Gastroesophageal sphincter (tissue), 2 donors: ENCODE results near the gene DIAPH2.

Source experiments
- POLR2A ChIP-seq, 2 donors: fragments of 450-650 bp; IDR thresholded peaks; one replicate each; pipeline ENCODE4 v1.6.1; 2017; ENCODE audit warnings: antibody characterized with exemption in 2 of 2, mild to moderate bottlenecking in 2 of 2, moderate library complexity in 1 of 2
- POLR2AphosphoS5 ChIP-seq: sonication (generic); formaldehyde crosslinking; IDR thresholded peaks from one replicate; pipeline ENCODE4 v1.6.1; 2017; ENCODE audit warnings: antibody characterized with exemption

DNA sequence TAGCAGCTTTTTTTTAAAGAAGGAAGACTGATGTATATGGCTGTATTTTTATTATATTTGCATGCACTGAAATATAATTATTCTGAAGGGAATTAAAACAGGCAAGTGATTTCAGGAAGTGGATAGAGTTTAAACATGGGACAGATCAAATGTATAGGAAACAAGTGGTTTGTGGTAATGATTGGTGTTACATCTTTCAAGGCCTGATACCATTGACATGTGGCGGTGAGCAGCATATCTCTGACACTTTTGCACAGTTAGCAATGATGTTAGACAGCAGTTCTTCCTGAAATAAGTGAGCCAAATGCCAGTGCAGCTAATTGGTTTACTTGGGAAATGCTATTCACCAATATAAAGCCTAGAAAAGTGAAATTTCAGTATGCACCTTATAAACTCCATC lies 471.2 kb downstream of the DIAPH2 start:
- no peak for TF ChIP-seq POLR2AphosphoS5
- TF ChIP-seq POLR2A (IDR thresholded peaks at IDR 0.05): no peak
